ENCODE measurements around the gene MCCC2. TPM values are rescaled to one million over a fixed set of nuclear protein-coding genes. Genes with fewer than 3 reads are reported as not detected.
"Not testable (repeated sequence)": the region's sequence is repeated elsewhere in the genome, so short reads cannot be mapped to it uniquely, and the experiment has no call there.

Gene MCCC2
- total RNA-seq, 2 experiments from 2014 or later, result 34.7 to 61.2 TPM

DNA sequence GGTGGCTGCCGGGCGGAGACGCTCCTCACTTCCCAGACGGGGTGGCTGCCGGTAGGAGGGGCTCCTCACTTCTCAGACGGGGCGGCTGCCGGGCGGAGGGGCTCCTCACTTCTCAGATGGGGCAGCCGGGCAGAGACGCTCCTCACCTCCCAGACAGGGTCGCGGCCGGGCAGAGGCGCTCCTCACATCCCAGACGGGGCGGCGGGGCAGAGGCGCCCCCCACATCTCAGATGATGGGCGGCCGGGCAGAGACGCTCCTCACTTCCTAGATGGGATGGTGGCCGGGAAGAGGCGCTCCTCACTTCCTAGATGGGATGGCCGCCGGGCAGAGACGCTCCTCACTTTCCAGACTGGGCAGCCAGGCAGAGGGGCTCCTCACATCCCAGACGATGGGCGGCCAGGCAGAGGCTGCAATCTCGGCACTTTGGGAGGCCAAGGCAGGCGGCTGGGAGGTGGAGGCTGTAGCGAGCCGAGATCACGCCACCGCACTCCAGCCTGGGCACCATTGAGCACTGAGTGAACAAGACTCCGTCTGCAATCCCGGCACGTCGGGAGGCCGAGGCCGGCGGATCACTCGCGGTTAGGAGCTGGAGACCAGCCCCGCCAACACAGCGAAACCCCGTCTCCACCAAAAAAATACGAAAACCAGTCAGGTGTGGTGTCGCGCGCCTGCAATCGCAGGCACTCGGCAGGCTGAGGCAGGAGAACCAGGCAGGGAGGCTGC lies 35.0 kb upstream of the MCCC2 start:
- DNase-seq (ENCODE audit: low spot score); H3K9me3 ChIP-seq (ENCODE audit: low read length); H3K4me3 ChIP-seq (ENCODE audit: low read depth, low read length, poor library complexity, severe bottlenecking); H2AFZ ChIP-seq (ENCODE audit: low read length); H3K4me1 ChIP-seq (ENCODE audit: insufficient read depth, low read length, poor library complexity, severe bottlenecking); H3K79me2 ChIP-seq (ENCODE audit: insufficient read depth, low read depth, low read length); BruUV-seq (replicated peaks); H3K4me2 ChIP-seq (ENCODE audit: low read length); H3K9me2 ChIP-seq (ENCODE audit: insufficient read depth, low read length); H3K27ac ChIP-seq (ENCODE audit: low read depth, low read length, poor library complexity, severe bottlenecking); H4K20me1 ChIP-seq (ENCODE audit: insufficient read depth, low read length); intact Hi-C loops (cut with micrococcal nuclease; ENCODE audit: unreplicated experiment); CTCF ChIA-PET (ENCODE audit: unreplicated experiment); POLR2A ChIA-PET: not testable (repeated sequence)
- peaks cover 84% of the 10 kb centered on the region for H3K36me3 ChIP-seq (ENCODE audit: insufficient read depth, low read length)

DNA sequence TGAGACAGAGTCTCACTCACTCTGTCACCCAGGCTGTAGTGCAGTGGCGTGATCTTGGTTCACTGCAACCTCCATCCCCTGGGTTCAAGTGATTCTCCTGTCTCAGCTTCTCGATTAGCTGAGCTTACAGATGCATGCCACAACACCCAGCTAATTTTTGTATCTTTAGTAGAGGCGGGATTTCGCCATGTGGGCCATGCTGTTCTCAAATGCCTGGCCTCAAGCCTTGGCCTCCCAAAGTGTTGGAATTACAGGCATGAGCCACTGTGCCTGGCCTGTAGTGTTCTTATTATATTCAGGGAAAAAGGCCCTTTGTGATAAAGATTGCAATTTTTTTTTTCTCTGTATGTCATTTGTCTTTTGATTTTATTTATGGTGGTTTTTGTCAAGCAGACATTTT lies 24.0 kb upstream of the MCCC2 start:
- H3K9me2 ChIP-seq (ENCODE audit: insufficient read depth, low read length), result no peaks in the 10 kb centered on the region
- H3K79me2 ChIP-seq (ENCODE audit: insufficient read depth, low read depth, low read length), result no peaks in the 10 kb centered on the region
- POLR2A ChIA-PET, result no interaction called here
- TF ChIP-seq EZH2phosphoT487 (IDR thresholded peaks at IDR 0.05; ENCODE audit: borderline replicate concordance, low read depth, low read length), result no peak
- TF ChIP-seq, protein P1, sequence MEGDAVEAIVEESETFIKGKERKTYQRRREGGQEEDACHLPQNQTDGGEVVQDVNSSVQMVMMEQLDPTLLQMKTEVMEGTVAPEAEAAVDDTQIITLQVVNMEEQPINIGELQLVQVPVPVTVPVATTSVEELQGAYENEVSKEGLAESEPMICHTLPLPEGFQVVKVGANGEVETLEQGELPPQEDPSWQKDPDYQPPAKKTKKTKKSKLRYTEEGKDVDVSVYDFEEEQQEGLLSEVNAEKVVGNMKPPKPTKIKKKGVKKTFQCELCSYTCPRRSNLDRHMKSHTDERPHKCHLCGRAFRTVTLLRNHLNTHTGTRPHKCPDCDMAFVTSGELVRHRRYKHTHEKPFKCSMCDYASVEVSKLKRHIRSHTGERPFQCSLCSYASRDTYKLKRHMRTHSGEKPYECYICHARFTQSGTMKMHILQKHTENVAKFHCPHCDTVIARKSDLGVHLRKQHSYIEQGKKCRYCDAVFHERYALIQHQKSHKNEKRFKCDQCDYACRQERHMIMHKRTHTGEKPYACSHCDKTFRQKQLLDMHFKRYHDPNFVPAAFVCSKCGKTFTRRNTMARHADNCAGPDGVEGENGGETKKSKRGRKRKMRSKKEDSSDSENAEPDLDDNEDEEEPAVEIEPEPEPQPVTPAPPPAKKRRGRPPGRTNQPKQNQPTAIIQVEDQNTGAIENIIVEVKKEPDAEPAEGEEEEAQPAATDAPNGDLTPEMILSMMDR (conservative IDR thresholded peaks at IDR 0.05; ENCODE audit: low read length), result no peak
- H3K4me2 ChIP-seq (ENCODE audit: low read length), result no peak overlapping the region
- intact Hi-C loops (cut with micrococcal nuclease; ENCODE audit: unreplicated experiment), result no loop called here
- no peak overlapping the region for H2AFZ ChIP-seq (ENCODE audit: low read length)
- no peaks in the 10 kb centered on the region for H4K20me1 ChIP-seq (ENCODE audit: insufficient read depth, low read length)
- H3K4me3 ChIP-seq (ENCODE audit: low read depth, low read length, poor library complexity, severe bottlenecking), result no peak overlapping the region
- H3K36me3 ChIP-seq (ENCODE audit: insufficient read depth, low read length), result peaks cover 81% of the 10 kb centered on the region
- DNase-seq (ENCODE audit: low spot score), result no peak
- CTCF ChIA-PET (ENCODE audit: unreplicated experiment), result no interaction called here
- no TSS peak for BruUV-seq (replicated peaks)
- no peak overlapping the region for H3K27ac ChIP-seq (ENCODE audit: low read depth, low read length, poor library complexity, severe bottlenecking)
- no peaks in the 10 kb centered on the region for H3K4me1 ChIP-seq (ENCODE audit: insufficient read depth, low read length, poor library complexity, severe bottlenecking)
- H3K9me3 ChIP-seq (ENCODE audit: low read length), result no peaks in the 10 kb centered on the region

DNA sequence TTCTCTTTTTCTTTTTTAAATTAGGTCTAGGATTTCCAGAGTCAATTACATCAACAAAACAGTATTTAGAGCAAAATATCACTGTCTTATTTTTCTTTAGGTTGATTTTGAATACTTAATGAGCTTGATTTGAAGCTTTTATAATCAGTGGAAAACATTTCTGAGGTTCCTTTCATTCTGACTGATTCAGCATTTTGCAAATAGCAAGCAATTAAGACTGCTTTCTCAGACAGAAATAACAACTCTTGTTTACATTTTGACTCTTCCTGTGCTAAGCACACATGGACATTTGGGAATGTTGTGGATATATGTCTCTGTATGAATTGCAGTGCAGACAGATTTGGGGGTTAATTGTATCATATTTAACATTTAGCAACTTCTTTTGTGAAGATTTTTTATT lies 22.2 kb upstream of the MCCC2 start:
- no peaks in the 10 kb centered on the region for H3K4me1 ChIP-seq (ENCODE audit: insufficient read depth, low read length, poor library complexity, severe bottlenecking)
- no peak for TF ChIP-seq EZH2phosphoT487 (IDR thresholded peaks at IDR 0.05; ENCODE audit: borderline replicate concordance, low read depth, low read length)
- TF ChIP-seq, protein P1 (conservative IDR thresholded peaks at IDR 0.05; ENCODE audit: low read length), result no peak
- POLR2A ChIA-PET, result interaction anchor here (1.2 kb wide), 1 partner anchor 9 kb away, joined by 4 read pairs; no protein-coding TSS in a partner anchor
- intact Hi-C loops (cut with micrococcal nuclease; ENCODE audit: unreplicated experiment), result no loop called here
- DNase-seq (ENCODE audit: low spot score), result no peak
- CTCF ChIA-PET (ENCODE audit: unreplicated experiment), result no interaction called here
- H3K79me2 ChIP-seq (ENCODE audit: insufficient read depth, low read depth, low read length), result no peaks in the 10 kb centered on the region
- no peak overlapping the region for H2AFZ ChIP-seq (ENCODE audit: low read length)
- no TSS peak for BruUV-seq (replicated peaks)
- no peaks in the 10 kb centered on the region for H3K9me3 ChIP-seq (ENCODE audit: low read length)
- H3K27ac ChIP-seq (ENCODE audit: low read depth, low read length, poor library complexity, severe bottlenecking), result no peak overlapping the region
- H4K20me1 ChIP-seq (ENCODE audit: insufficient read depth, low read length), result no peaks in the 10 kb centered on the region
- H3K36me3 ChIP-seq (ENCODE audit: insufficient read depth, low read length), result peaks cover 73% of the 10 kb centered on the region
- no peak overlapping the region for H3K4me2 ChIP-seq (ENCODE audit: low read length)
- no peak overlapping the region for H3K4me3 ChIP-seq (ENCODE audit: low read depth, low read length, poor library complexity, severe bottlenecking)
- H3K9me2 ChIP-seq (ENCODE audit: insufficient read depth, low read length), result no peaks in the 10 kb centered on the region
